ENCODE measurements around the gene PITRM1.
"Not testable (repeated sequence)": the region's sequence is repeated elsewhere in the genome, so short reads cannot be mapped to it uniquely, and the experiment has no call there.

The PITRM1 gene

GRCh38 chr10:3192856-3193635, 20.5 kb upstream of the PITRM1 start:
- no peak overlapping the region for H3K27ac ChIP-seq (replicated peaks)
- H3K4me3 ChIP-seq (replicated peaks; ENCODE audit: insufficient read depth, low read length), result no peak overlapping the region
- H3K27me3 ChIP-seq (ENCODE audit: insufficient read depth, poor library complexity, severe bottlenecking), result no peaks in the 10 kb centered on the region
- no peak for DNase-seq (ENCODE audit: low read depth in 1 of 2, low spot score in 1 of 2)
- TF ChIP-seq GABPA (IDR thresholded peaks at IDR 0.05; ENCODE audit: low read depth), result no peak
- peak; percentile 20 for TF ChIP-seq CTCF (IDR thresholded peaks at IDR 0.05; ENCODE audit: insufficient read depth, low read length)

GRCh38 chr10:3190817-3191216, 18.2 kb upstream of the PITRM1 start:
- no peak overlapping the region for H3K4me3 ChIP-seq (replicated peaks; ENCODE audit: insufficient read depth, low read length)
- no peak overlapping the region for H3K27ac ChIP-seq (replicated peaks)
- H3K27me3 ChIP-seq (ENCODE audit: insufficient read depth, poor library complexity, severe bottlenecking), result no peaks in the 10 kb centered on the region
- no peak for TF ChIP-seq REST (IDR thresholded peaks at IDR 0.05; ENCODE audit: insufficient replicate concordance, low read depth)
- no peak for TF ChIP-seq CTCF (IDR thresholded peaks at IDR 0.05; ENCODE audit: insufficient read depth, low read length)
- TF ChIP-seq POLR2AphosphoS5 (IDR thresholded peaks at IDR 0.05; ENCODE audit: low read depth), result no peak
- no peak for DNase-seq (ENCODE audit: low read depth in 1 of 2, low spot score in 1 of 2)

GRCh38 chr10:3187229-3187628, 14.6 kb upstream of the PITRM1 start:
- not testable (repeated sequence) for H3K4me3 ChIP-seq (replicated peaks; ENCODE audit: insufficient read depth, low read length); H3K27me3 ChIP-seq (ENCODE audit: insufficient read depth, poor library complexity, severe bottlenecking); H3K27ac ChIP-seq (replicated peaks); DNase-seq (ENCODE audit: low read depth in 1 of 2, low spot score in 1 of 2)

GRCh38 chr10:3186368-3186767, 13.8 kb upstream of the PITRM1 start:
- TF ChIP-seq POLR2AphosphoS5 (IDR thresholded peaks at IDR 0.05; ENCODE audit: low read depth) (no peak), REST (IDR thresholded peaks at IDR 0.05; ENCODE audit: insufficient replicate concordance, low read depth) (no peak), CTCF (IDR thresholded peaks at IDR 0.05; ENCODE audit: insufficient read depth, low read length) (no peak), SPI1 (IDR thresholded peaks at IDR 0.05; ENCODE audit: borderline replicate concordance, low read depth) (no peak), GABPA (IDR thresholded peaks at IDR 0.05; ENCODE audit: low read depth) (no peak)
- Histone ChIP-seq H3K27ac (replicated peaks) (no peak overlapping the region), H3K4me3 (replicated peaks; ENCODE audit: insufficient read depth, low read length) (no peak overlapping the region), H3K27me3 (ENCODE audit: insufficient read depth, poor library complexity, severe bottlenecking) (no peaks in the 10 kb centered on the region)
- no peak for DNase-seq (ENCODE audit: low read depth in 1 of 2, low spot score in 1 of 2)
